HFF-Myc (cell line): ENCODE data around the gene SLC5A12.

ENCODE experiments used
- DNase-seq: peaks from one replicate; pipeline ENCODE4 v3.0.0-alpha.2; 2011; ENCODE audit warnings: low read depth; ENCODE audit errors: extremely low read depth
- H3K4me3 ChIP-seq: replicated peaks from 2 replicates; pipeline ENCODE4 v1.5.1; 2011; ENCODE audit warnings: low read depth, mild to moderate bottlenecking, control low read depth, low read length
- CTCF ChIP-seq: IDR thresholded peaks from 2 replicates; pipeline ENCODE4 v1.5.1; 2012; ENCODE audit warnings: mild to moderate bottlenecking, low read depth, low read length, control low read depth; ENCODE audit errors: missing control alignments

SLC5A12 gene

GRCh38 chr11:26762089-26762488 is 40.2 kb upstream of the SLC5A12 start:
- H3K4me3 ChIP-seq, result no peak overlapping the region
- TF ChIP-seq CTCF, result no peak

GRCh38 chr11:26761361-26761809 is 39.5 kb upstream of the SLC5A12 start:
- no peak for TF ChIP-seq CTCF
- no peak overlapping the region for H3K4me3 ChIP-seq
- DNase-seq, result no peak

More at GRCh38 chr11:26762089-26762488, 40.2 kb upstream of the SLC5A12 start:
- DNase-seq, result no peak

- no peak for DNase-seq
- H3K4me3 ChIP-seq, result no peak overlapping the region
- TF ChIP-seq CTCF, result no peak
Measured at GRCh38 chr11:26757995-26758394, 36.1 kb upstream of the SLC5A12 start.

GRCh38 chr11:26755762-26756161 is 33.9 kb upstream of the SLC5A12 start:
- no peak for DNase-seq
- H3K4me3 ChIP-seq, result no peak overlapping the region
- no peak for TF ChIP-seq CTCF

- peak; percentile 72 for DNase-seq
- TF ChIP-seq CTCF, result peak; percentile 66
- no peak overlapping the region for H3K4me3 ChIP-seq
Measured at GRCh38 chr11:26753723-26754504, 32.1 kb upstream of the SLC5A12 start.

GRCh38 chr11:26749927-26750326 is 28.1 kb upstream of the SLC5A12 start:
- TF ChIP-seq CTCF, result no peak
- no peak for DNase-seq
- no peak overlapping the region for H3K4me3 ChIP-seq
